HG03439 (cell line): ENCODE measurements around the gene HELZ.
"Not testable (repeated sequence)": the region's sequence is repeated elsewhere in the genome, so short reads cannot be mapped to it uniquely, and the experiment has no call there.

Experiments
- ATAC-seq: cut with Tn5 transposase; IDR thresholded peaks from one replicate; pipeline ENCODE4 v1.9.1; 2021; ENCODE audit warnings: mild to moderate bottlenecking, moderate library complexity; ENCODE audit not compliant: unreplicated experiment

Gene HELZ, protein sequence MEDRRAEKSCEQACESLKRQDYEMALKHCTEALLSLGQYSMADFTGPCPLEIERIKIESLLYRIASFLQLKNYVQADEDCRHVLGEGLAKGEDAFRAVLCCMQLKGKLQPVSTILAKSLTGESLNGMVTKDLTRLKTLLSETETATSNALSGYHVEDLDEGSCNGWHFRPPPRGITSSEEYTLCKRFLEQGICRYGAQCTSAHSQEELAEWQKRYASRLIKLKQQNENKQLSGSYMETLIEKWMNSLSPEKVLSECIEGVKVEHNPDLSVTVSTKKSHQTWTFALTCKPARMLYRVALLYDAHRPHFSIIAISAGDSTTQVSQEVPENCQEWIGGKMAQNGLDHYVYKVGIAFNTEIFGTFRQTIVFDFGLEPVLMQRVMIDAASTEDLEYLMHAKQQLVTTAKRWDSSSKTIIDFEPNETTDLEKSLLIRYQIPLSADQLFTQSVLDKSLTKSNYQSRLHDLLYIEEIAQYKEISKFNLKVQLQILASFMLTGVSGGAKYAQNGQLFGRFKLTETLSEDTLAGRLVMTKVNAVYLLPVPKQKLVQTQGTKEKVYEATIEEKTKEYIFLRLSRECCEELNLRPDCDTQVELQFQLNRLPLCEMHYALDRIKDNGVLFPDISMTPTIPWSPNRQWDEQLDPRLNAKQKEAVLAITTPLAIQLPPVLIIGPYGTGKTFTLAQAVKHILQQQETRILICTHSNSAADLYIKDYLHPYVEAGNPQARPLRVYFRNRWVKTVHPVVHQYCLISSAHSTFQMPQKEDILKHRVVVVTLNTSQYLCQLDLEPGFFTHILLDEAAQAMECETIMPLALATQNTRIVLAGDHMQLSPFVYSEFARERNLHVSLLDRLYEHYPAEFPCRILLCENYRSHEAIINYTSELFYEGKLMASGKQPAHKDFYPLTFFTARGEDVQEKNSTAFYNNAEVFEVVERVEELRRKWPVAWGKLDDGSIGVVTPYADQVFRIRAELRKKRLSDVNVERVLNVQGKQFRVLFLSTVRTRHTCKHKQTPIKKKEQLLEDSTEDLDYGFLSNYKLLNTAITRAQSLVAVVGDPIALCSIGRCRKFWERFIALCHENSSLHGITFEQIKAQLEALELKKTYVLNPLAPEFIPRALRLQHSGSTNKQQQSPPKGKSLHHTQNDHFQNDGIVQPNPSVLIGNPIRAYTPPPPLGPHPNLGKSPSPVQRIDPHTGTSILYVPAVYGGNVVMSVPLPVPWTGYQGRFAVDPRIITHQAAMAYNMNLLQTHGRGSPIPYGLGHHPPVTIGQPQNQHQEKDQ (N-terminal part only)

DNA sequence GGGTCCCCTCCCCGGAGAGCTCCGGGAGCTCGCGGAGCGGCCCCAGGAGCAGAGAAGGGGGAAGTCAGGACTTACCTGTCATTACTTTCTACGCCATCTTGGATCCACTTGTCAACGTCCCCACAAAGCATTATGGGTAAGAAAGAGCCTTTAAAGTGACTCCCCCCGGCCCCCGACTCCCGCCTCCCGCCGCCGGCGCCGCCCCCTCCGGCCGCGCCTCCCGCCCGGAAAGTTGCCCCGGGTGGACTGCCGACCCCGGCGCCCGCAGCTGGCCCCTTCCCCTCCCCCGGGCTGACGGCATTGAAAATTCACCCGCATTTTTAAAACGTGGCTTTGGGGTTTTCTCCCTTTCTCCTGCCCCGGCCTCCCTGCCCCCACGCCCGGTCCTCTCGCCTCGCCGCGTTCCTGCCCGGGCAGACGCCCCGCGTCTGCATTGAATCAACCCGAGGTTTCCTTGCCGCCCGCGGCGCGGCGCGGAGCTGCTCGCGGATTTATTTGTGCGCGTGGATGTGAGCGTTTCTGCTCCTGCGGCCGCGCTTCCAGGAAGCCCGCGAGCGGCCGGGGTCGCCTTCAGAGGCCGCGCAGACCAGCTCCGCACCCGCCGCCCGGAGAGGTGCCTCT, at the start of gene HELZ:
Gene HELZ (minus strand): TSS at position 124 of the 621 bp plus-strand sequence. CDS start 26,392 bp downstream, outside the sequence.
- ATAC-seq: peak; percentile 55

DNA sequence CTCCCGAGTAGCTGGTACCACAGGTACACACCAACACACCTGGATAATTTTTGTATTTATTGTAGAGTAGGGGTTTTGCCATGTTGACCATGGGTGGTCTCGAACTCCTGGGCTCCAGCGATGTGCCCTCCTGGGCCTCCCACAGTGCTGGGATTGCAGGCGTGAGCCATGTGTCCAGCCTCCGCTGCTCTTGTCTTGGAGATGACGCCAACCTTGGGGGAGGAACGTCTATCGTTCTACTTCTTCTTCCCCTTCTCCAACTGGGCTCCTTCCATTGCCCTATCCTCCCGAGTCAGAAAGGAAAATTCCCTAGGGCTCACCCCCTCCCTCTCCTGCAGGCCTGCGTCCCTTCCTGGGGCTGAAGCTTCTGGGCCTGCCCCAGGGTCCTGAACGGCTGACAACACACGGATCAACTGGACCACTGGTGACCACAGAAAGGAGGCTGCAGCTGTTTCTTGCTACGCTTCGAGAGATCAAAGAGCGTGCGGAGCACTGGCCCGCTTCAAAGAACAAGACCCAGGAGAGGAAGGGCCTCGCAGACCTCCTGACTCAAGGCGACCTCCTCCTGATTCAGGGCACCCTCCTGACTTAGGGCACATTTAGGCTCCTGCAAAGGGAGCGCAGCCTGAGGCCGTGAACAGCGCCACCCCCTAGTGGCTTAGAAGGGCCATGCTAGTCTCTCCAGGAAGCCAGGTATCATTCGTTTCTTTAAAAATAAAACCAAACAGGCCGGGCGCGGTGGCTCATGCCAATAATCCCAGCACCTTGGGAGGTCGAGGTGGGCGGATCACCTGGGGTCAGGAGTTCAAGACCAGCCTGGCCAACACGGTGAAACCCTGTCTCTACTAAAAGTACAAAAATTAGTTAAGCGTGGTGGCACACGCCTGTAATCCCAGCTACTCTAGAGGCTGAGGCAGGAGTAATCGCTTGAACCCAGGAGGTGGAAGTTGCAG, 48.5 kb upstream of the HELZ start:
- peak; percentile 75 for ATAC-seq

DNA sequence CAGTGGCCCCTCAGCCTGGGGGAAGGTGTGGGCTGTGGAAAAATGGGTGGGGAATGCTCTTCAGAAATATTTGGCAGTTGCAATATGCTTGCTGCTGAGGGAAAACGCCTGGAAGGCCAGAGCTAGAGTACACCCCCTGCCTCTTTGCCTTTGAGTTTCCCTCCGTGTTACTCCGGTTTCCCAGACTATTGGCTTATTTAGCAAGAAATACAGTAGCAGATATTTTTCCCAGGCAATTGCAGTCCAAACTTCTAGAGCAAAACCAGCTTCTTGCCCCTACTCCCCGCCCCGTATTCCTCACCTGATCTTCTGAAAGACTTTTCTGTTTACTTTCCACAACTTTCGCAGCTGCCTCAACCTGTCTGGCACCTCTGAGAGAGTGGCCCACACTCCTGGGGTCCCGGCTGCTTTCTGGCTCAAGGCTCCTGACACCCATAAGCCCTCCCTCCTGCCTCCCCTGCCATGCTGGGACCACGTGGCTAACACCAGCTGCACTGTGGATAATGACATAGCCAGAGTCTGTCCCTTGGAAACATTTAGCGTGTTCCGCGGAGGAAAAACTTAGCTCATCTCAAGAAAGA, 45.8 kb upstream of the HELZ start:
- ATAC-seq: no peak

DNA sequence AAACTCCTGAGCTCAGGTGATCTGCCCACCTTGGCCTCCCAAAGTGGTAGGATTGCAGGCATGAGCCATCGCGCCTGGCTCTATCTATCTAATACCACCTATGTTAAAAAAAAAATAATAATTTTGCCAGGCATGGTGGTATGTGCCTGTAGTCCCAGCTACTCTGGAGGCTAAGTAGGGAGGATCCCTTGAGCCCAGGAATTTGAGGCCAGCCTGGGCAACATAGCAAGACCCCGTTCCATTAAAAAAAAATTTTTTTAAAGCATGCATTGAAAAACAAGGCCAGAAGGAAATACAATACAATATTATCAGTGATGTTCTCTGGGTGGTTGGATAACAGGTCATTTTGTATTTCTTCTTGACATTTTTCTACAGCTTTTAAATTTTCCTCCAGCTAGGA, 45.2 kb upstream of the HELZ start:
- ATAC-seq: no peak

DNA sequence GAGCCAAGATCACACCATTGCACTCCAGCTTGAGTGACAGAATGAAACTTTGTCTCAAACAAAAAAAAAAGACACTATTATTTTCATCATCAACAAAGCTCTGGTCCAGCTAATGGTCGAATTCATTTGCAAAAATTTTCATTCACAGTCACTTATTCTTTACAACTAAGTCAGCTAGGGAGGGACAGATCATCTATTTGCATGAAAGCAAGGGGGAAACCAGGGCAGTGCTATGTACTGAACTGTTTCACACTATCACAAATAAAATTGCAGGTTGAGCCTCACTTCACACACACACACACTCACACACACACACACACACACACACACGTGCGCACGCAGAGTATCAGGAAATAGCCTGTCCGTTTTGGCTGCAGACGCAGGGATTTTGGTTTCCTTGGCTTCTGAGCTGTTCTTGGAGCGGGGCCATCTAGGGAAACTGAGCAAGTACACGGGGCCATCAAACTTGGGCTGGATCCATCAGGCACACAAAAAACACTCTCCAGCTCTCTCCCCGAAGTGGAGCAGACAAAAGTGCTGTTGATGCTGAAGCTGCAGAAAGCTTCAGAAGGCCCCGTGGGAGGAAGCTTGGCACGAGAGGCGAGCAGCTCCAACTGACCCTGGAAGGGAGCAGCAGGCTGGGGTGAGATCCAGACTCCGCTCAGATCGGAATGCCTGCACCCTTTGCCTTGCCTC, 44.3 kb upstream of the HELZ start:
- no peak for ATAC-seq

DNA sequence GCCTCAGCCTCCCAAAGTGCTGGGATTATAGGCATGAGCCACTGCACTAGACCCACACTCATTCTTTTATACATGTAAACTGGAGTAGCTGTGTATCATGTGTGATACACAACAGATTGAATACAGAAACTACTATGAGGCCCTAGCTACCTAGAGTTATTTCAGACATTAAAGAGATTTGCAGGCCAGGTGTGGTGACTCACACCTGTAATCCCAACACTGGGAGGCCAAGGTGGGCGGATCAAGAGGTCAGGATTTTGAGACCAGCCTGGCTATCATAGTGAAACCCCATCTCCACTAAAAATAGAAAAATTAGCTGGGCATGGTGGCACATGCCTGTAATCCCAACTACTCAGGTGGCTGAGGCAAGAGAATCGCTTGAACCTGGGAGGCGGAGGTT, 41.8 kb upstream of the HELZ start:
- not testable (repeated sequence) for ATAC-seq

DNA sequence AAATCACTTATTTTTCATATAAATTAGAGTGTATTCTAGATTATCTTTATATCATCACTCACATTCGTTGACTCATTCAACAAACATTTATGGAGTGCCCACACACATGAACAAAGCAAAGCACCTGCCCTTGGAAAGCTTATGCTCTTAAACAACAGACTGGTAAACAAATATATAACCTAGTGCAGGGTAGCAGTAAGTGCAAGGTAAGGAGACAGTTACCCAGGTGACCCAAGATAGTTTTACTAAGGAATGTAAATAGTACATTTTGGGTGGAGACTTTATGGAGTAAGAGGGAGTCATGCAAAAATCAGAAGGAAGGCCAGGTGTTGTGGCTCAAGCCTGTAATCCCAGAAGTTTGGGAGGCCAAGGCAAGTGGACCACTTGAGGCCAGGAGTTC, 40.4 kb upstream of the HELZ start:
- ATAC-seq: no peak

DNA sequence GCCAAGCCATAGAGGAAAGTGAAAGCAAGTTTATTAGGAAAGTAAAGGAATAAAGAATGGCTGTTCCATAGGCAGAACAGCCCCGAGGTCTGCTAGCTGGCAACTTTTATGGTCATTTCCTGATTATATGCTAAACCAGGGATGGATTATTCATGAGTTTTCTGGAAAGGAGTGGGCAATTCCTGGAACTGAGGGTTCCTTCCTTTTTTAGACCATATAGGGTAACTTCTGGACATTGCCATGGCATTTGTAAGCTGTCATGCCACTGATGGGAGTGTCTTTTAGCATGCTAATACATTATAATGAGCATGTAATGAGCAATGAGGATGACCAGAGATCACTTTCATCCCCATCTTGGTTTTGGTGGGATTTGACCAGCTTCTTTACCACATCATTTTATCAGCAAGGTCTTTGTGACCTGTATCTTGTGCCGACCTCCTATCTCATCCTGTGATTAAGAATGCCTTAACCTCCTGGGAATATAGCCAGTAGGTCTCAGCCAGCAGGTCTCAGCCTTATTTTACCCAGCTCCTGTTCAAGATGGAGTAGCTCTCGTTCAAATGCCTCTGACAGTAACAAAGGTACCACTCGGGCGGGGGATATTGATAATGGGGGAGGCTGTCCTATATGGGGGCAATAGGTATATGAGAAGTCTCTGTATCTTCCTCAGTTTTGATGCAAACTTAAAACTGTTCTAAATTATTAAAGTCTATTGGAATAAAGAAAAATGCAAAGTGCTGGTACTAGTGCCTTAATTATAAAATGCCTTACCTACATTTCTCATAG, 38.9 kb upstream of the HELZ start:
- ATAC-seq: no peak

DNA sequence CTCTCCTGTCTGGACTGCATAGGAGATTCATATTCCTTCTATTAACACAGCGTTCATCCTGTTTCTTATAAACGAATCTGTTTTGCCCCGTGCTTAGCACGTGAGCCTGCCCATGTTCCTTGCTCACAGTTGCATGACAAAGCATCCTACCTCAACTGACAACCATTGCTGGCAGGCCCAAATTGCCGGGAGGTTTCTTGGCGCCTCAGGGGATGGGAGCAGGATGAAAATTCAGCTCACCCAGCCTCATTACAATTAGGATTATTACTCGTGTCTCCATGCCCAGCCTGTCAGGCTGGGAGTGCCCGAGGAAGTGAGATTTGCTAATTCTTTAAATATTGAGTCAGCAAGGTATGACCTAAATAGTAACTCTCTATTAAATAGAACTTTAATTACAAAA, 36.7 kb upstream of the HELZ start:
- no peak for ATAC-seq

DNA sequence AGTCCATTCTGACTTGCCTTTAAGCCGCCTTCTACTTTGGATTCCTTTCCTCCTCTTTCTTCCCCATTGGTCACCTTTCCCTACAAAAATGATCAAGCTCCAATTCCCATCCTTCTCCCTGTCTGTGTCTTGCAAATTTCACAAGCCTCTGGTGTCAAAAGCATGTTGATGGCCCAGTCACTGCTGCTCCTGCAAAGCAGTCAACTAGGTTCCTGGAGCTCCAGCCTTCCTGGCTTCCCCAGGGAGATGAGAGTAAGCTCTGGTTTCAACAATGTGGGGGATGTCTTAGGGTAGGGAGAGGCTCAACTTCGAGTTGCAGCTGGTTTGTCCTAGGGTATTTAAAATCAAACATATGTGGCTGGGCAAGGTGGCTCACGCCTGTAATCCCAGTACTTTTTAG, 36.1 kb upstream of the HELZ start:
- no peak for ATAC-seq

DNA sequence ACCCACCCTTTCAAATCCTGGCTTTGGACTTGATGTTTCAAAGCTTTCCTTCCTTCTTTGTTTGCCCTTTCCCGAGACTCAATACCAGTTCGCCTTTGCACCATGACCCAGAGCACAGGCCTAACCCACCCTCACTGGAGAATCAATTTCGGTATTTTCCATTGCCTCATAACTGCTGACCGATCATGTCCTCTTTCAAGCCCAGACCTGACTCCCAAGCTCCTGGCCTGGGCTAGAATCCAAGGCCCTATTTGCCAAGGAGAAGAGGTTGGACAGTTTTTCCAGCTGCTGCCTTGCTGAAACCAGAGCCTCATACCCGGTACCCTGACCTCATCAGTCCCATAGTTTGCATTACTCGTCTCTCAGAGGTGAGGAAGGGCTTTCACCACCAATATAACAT, 35.3 kb upstream of the HELZ start:
- ATAC-seq: no peak

DNA sequence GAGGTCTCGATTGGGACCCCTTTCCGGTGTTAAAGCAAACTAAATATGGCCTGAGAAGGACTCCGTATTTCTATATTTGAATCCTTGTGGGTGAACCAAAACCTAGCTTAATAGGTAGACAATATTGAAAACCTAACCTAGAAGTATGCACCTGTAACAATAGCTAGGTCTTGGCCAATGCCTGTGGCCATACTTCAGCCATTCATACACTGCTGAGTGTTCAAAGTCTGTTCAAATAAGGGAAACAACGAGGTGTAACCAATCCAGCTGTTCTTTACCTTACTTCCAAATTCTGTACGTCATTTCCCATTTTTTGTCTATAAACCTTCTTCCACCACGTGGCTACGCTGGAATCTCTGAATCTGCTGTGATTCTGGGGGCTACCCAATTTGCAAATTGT, 34.1 kb upstream of the HELZ start:
- no peak for ATAC-seq

DNA sequence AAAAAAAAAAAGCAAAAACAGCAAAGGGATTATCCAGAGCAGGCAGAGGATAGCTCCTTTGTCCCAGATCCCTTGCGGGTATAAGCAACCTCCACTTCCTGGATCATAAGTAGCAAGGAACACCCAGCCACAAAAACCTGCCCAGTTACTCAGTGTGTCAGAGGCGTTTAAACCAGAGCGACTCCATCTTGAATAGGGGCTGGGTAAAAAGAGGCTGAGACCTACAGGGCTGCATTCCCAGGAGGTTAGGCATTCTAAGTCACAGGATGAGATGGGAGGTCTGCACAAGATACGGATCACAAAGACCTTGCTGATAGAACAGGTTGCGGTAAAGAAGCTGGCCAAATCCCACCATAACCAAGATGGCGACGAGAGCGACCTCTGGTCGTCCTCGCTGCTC, 33.4 kb upstream of the HELZ start:
- no peak for ATAC-seq

DNA sequence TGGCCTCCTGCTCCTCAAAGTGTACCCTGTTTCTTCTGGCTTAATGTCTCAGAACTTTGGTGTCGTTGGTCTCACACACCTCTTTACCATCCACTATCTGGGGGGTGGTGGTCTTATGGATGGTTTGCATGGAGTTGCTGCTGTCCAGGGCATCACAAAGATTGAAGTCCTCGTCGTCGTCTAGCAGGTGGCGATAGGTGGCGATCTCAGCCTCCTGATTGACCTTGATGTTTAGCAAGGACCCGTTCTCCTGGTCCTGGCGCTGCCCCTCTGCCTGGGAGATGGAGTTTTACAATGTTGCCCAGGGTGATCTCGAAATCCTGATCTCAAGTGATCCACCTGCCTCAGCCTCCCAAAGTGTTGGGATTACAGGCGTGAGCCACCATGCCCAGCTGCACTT, 31.1 kb upstream of the HELZ start:
- ATAC-seq: no peak

DNA sequence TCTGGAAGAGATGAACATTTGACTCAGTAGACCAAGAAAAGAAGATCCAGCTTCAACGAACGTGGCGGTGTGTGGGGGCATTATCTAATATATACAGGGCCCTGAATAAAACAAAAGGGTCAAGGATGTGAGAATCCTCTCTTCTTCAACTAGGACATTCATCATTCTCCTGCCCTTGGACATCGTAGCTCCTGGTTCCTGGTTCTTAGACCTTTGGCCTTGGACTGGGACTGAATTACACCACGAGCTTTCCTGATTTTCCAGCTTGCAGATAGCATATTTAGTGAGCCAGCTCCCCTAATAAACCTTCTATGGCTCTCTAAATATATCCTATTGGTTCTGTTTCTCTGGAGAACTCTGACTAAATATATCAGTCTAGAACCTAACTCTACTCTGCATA, 29.5 kb upstream of the HELZ start:
- ATAC-seq: no peak

DNA sequence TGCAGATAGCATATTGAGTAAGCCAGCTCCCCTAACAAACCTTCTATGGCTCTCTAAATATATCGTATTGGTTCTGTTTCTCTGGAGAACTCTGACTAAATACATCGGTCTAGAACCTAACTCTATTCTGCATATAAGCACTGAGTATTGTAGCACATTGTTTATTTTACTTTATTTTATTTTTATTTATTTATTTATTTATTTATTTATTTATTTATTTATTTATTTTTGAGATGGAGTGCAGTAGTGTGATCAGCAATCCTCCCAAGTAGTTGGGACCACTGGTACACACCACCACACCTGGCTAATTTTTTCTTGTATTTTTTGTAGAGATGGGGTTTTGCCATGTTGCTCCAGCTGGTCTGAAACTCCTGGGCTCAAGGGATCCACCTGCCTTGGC, 28.9 kb upstream of the HELZ start:
- no peak for ATAC-seq

DNA sequence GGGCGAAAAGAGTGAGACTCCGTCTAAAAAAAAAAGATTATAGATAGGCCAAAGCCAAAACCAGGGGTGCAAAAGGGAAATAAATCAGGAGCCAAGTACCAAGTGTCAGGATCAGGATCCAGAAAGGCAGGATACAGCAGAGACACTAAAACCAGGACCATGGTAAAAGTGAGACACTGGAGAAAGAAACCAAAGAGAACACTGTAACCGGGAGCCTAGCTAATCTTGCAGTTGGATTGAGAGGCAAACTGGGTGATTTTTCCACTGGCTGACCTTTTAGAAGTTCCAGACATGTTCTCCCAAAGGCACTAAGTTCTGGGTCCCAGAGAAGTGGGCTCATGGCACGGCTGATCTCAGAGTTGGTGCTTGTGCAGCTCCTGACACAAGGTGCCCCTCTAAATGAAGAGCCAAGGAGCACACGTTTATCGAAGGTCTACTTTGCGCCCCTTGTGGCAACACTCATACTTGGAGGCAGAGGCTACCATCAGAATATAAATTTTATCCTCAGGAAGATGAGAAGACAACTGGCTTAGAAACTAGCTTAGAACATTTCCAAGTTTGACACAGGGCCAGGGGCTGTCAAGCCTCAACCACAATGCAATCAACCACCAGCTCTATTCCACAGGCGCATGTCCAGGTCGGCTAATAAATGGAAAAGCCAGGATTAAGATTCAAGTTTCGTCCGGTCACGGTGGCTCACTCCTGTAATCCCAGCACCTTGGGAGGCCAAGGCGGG, 27.5 kb upstream of the HELZ start:
- no peak for ATAC-seq
